A673 (cell line): ENCODE results near the gene HTR3E. TPM values are rescaled to one million over a fixed set of nuclear protein-coding genes. Genes with fewer than 3 reads are reported as not detected.

Source experiments
- BruUV-seq: library from RNA; stranded (reverse); fragments of 400-500 nt; replicated peaks from 2 replicates; lab custom pipeline; 2021; lab: Mats Ljungman, UMichigan
- CTCF ChIA-PET: fragments of 300-600 bp; sonication (Branson Sonifier 250); formaldehyde crosslinking; loops from one replicate; lab custom pipeline; 2022; ENCODE audit warnings: antibody characterized with exemption; lab: Charles Lee
- POLR2A ChIA-PET: fragments of 300-600 bp; sonication (Branson Sonifier 250); formaldehyde crosslinking; loops from one replicate; lab custom pipeline; 2022; ENCODE audit warnings: antibody characterized with exemption; ENCODE audit not compliant: low non-redundant PET; lab: Charles Lee
- DNase-seq: peaks from one replicate; pipeline ENCODE4 v3.0.0-alpha.2; 2015; ENCODE audit warnings: low spot score
- H3K27ac ChIP-seq: fragments of 200-600 bp; sonication (generic); 2 replicates; pipeline ENCODE4 v1.5.1; 2016; ENCODE audit warnings: mixed run types, low read depth, mild to moderate bottlenecking, mixed read lengths, antibody characterized with exemption, low read length; ENCODE audit not compliant: poor library complexity, severe bottlenecking
- H3K27me3 ChIP-seq: fragments of 200-600 bp; sonication (generic); replicated peaks from 2 replicates; pipeline ENCODE4 v1.6.1; 2017; ENCODE audit warnings: mixed run types, low read depth, mild to moderate bottlenecking, mixed read lengths, antibody characterized with exemption, low read length; ENCODE audit not compliant: insufficient read depth, poor library complexity
- H3K36me3 ChIP-seq: fragments of 200-600 bp; sonication (generic); 2 replicates; pipeline ENCODE4 v1.6.1; 2016; ENCODE audit warnings: mixed run types, mild to moderate bottlenecking, mixed read lengths, antibody characterized with exemption, low read length; ENCODE audit not compliant: insufficient read depth, poor library complexity, severe bottlenecking
- H3K4me1 ChIP-seq: fragments of 200-600 bp; sonication (generic); 2 replicates; pipeline ENCODE4 v1.6.1; 2017; ENCODE audit warnings: mixed run types, mild to moderate bottlenecking, mixed read lengths, antibody characterized with exemption, low read length; ENCODE audit not compliant: insufficient read depth, poor library complexity, severe bottlenecking
- H3K4me3 ChIP-seq: fragments of 200-600 bp; sonication (generic); 2 replicates; pipeline ENCODE4 v1.5.1; 2016; ENCODE audit warnings: low read depth, mixed run types, mild to moderate bottlenecking, mixed read lengths, low read length; ENCODE audit not compliant: poor library complexity, severe bottlenecking
- H3K9me3 ChIP-seq: fragments of 200-600 bp; sonication (generic); 2 replicates; pipeline ENCODE4 v1.6.1; 2016; ENCODE audit warnings: mixed run types, low read depth, mild to moderate bottlenecking, mixed read lengths, antibody characterized with exemption, low read length; ENCODE audit not compliant: poor library complexity, severe bottlenecking
- EZH2 ChIP-seq: fragments of 200-600 bp; sonication (generic); IDR thresholded peaks from 2 replicates; pipeline ENCODE4 v1.6.1; 2017; ENCODE audit warnings: borderline replicate concordance, low read depth, mild to moderate bottlenecking, mixed read lengths, antibody characterized with exemption, low read length; ENCODE audit not compliant: poor library complexity, severe bottlenecking
- intact Hi-C: fragments of 100-400 bp; cut with micrococcal nuclease; formaldehyde crosslinking; loops from one replicate; pipeline ENCODE4 v1.10.0; 2022; ENCODE audit not compliant: unreplicated experiment
- total RNA-seq: library from RNA; stranded (reverse); gene quantifications from 2 replicates; pipeline ENCODE4 v1.2.3, GENCODE V29; 2021
- TF ChIP-seq, protein P1 (sequence below): fragments of 300-800, 200-600 bp; sonication (generic); conservative IDR thresholded peaks from 2 replicates; pipeline ENCODE4 v1.5.1; 2017; ENCODE audit warnings: low read depth, mild to moderate bottlenecking, antibody characterized with exemption, low read length, moderate library complexity, mixed read lengths

Gene HTR3E
- total RNA-seq, 1 experiment from 2014 or later: not detected

DNA sequence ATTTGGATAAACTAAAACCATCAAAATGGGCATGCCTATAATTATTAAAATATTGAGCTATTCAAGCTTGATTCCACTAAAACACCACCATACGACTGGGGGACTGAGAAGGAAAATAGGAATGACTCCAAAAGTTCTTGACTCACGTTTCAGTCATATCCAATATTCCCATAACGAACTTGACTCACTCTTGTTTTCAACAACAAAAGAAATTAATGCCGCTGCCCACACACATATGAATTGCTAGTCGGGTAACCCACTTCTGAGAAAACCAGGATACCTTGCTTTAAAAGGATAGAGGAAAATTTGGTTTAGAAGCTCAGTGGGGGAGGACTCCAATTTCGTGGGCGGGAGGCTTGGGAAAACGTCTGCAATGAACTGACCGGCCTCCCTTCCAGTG lies 38.8 kb upstream of the HTR3E start:
- ChIA-PET CTCF (no interaction called here), POLR2A (no interaction called here)
- H3K9me3 ChIP-seq: no peaks in the 10 kb centered on the region
- H3K4me3 ChIP-seq: no peak overlapping the region
- no peak for TF ChIP-seq EZH2
- TF ChIP-seq, protein P1, sequence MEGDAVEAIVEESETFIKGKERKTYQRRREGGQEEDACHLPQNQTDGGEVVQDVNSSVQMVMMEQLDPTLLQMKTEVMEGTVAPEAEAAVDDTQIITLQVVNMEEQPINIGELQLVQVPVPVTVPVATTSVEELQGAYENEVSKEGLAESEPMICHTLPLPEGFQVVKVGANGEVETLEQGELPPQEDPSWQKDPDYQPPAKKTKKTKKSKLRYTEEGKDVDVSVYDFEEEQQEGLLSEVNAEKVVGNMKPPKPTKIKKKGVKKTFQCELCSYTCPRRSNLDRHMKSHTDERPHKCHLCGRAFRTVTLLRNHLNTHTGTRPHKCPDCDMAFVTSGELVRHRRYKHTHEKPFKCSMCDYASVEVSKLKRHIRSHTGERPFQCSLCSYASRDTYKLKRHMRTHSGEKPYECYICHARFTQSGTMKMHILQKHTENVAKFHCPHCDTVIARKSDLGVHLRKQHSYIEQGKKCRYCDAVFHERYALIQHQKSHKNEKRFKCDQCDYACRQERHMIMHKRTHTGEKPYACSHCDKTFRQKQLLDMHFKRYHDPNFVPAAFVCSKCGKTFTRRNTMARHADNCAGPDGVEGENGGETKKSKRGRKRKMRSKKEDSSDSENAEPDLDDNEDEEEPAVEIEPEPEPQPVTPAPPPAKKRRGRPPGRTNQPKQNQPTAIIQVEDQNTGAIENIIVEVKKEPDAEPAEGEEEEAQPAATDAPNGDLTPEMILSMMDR: no peak
- DNase-seq: no peak
- H3K4me1 ChIP-seq: no peaks in the 10 kb centered on the region
- intact Hi-C loops: no loop called here
- no peaks in the 10 kb centered on the region for H3K36me3 ChIP-seq
- no TSS peak for BruUV-seq
- H3K27me3 ChIP-seq: peaks cover 9% of the 10 kb centered on the region
- H3K27ac ChIP-seq: no peak overlapping the region

DNA sequence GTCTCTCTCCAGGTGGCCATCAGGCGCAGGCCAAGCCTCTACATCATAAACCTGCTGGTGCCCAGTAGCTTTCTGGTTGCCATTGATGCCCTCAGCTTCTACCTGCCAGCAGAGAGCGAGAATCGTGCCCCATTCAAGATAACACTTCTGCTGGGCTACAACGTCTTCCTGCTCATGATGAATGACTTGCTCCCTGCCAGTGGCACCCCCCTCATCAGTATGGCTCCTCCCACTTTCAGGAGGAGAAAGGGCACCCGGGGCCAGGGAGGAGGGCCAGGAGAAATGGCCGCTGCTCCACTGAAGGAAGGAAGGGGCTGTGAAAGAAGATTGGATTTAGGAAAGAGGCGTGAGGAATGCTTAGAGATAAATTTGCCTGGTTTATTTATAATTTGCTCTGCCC lies 37.4 kb upstream of the HTR3E start:
- Histone ChIP-seq H3K4me1 (no peaks in the 10 kb centered on the region), H3K27me3 (no peaks in the 10 kb centered on the region), H3K4me3 (no peak overlapping the region), H3K9me3 (no peaks in the 10 kb centered on the region), H3K27ac (no peak overlapping the region), H3K36me3 (no peaks in the 10 kb centered on the region)
- no peak for DNase-seq
- POLR2A ChIA-PET: no interaction called here
- intact Hi-C loops: no loop called here
- CTCF ChIA-PET: no interaction called here
- TF ChIP-seq EZH2: no peak
- TF ChIP-seq, protein P1: no peak
- no TSS peak for BruUV-seq

- Histone ChIP-seq H3K36me3 (no peaks in the 10 kb centered on the region), H3K4me3 (no peak overlapping the region), H3K9me3 (no peaks in the 10 kb centered on the region), H3K27me3 (no peaks in the 10 kb centered on the region), H3K4me1 (no peaks in the 10 kb centered on the region), H3K27ac (no peak overlapping the region)
- no TSS peak for BruUV-seq
- CTCF ChIA-PET: no interaction called here
- TF ChIP-seq, protein P1: no peak
- TF ChIP-seq EZH2: no peak
- intact Hi-C loops: no loop called here
- no peak for DNase-seq
- POLR2A ChIA-PET: no interaction called here
These were observed 34.2 kb upstream of the HTR3E start for GRCh38 chr3:184062637-184063036.
